Stimulated activated CD4-positive, alpha-beta T cell treated with anti-CD3 and anti-CD28 coated beads, Interleukin-15, amount 100 ng/mL, for 48 hours (primary cell): ENCODE results near the gene LYSMD2.
A peak's percentile ranks its signal among the peaks of the same experiment; 100 is the strongest.

ENCODE experiments used
- DNase-seq, 2 donors: peaks; one replicate each; pipeline ENCODE4 v3.0.0-alpha.2; 2020; ENCODE audit warnings: low read depth in 2 of 2

The LYSMD2 gene

GRCh38 chr15:51720201-51720995, 17.1 kb downstream of the LYSMD2 start:
- DNase-seq: no peak

DNA sequence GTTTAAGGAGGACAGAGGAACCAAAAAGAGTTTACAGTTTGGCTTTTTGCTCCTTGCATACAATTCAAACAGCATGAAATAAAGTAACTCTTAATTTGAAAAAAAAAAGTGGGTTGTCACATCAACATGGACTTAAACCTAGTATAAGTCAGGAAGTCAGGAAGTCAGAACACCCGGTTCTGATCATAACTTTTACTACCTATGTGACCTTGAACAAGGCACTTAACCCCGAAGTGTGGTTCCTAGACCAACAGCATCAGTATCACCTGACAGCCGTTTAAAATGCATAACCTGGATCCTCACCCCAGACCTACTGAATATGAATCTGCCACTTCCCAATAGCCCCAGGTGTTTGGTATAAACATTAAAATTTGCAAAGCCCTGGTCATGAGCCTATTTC, 18.7 kb downstream of the LYSMD2 start:
- DNase-seq: no peak

GRCh38 chr15:51718219-51718618, 19.2 kb downstream of the LYSMD2 start:
- DNase-seq: no peak

- no peak for DNase-seq
These were observed 22.5 kb downstream of the LYSMD2 start for GRCh38 chr15:51714911-51715310.

DNA sequence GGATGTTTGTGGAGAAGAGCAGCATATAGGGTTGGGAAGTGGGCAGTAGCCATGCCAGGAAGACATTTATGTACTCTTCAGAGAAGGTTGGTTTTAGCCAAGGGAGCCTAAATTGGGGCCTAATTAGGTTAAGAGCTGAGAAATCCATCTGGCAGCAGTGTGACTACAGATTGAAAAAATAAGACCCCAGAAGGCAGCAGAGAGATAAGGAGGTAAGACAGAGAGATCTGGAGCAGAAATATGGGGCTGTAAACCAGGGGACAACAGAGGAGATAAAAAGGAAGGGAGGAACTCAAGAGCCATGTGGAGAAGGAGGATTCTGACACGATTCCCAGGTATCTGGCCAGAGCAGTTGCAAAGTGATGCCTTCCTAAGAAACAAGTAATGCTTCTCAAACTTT, 23.3 kb downstream of the LYSMD2 start:
- DNase-seq: no peak

- no peak for DNase-seq
These were observed 28.4 kb downstream of the LYSMD2 start for GRCh38 chr15:51709031-51709430.

- DNase-seq: no peak
These were observed 29.4 kb downstream of the LYSMD2 start for GRCh38 chr15:51708013-51708412.

GRCh38 chr15:51706926-51707608, 30.4 kb downstream of the LYSMD2 start:
- no peak for DNase-seq

DNA sequence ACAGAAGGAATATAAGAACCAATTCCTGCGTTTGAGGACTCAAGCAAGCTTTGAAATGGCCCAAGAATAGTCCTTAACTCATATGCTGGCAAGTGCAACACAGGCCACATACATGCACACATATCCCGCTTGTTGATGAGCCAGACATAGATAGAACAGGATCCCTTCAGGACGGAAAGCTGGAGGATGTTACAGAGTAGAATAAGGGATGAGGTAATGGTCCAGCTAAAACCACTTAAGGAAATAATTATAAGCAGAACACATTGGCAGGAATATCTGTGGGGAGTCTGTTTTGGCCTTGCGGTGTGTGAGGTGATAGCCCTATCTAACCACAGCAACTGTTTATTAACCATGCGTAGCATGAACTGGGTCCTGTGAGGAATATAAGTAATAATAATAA, 31.2 kb downstream of the LYSMD2 start:
- no peak for DNase-seq

- no peak for DNase-seq
These were observed 34.7 kb downstream of the LYSMD2 start for GRCh38 chr15:51702710-51703109.

GRCh38 chr15:51699373-51699772, 38.1 kb downstream of the LYSMD2 start:
- DNase-seq: no peak

DNA sequence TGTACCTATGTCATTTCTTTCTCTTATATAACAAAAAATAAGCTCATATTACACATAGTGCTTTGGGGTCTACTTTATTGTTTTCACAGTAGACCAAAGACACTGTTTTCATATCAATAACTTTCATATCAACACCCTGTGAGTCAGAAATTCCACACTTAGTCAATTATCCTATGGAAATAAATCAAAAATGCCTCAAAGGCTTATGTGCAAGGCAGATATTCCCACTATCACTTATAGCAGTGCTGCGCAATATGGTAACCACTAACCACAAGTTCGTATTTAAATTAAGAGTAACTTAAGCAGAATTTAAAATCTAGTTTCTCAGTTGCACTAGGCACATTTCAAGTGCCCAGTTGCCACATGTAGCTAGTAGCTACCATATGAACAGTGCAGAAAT, 40.3 kb downstream of the LYSMD2 start:
- no peak for DNase-seq

GRCh38 chr15:51696566-51696965, 40.9 kb downstream of the LYSMD2 start:
- no peak for DNase-seq

DNA sequence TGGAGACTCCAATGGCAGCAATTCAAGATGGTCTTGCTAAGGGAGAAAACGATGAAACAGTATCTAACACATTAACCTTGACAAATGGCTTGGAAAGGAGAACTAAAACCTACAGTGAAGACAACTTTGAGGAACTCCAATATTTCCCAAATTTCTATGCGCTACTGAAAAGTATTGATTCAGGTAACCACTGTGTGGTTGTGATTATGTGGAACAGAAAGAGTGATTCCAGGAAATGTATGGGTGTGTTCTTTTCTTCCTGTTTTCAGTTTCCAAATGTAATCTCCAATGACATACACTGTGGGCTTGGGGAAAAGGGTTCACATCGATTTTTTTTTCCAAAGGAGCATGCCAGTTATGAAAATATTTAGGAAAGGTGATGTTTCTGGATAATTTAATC, 45.3 kb downstream of the LYSMD2 start:
- DNase-seq: no peak

DNA sequence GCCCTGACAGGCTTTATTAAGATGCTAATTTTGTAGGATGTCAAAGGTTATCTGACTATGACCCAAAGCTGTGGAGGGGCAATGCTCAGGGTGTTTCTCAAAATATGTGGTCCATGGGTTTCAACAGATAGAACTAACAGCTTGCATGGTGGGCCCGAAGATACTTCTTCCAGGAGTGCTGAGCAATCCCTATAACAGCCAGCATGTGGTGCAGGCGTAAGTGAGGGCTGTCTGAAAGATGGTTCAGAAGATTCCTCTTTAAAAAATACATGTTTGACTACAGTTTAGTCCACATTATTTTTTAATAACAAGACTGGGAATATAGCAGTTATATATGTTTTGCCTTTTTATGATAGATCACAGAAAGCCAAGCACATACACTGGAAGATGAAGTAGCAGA, 48.6 kb downstream of the LYSMD2 start:
- no peak for DNase-seq

DNA sequence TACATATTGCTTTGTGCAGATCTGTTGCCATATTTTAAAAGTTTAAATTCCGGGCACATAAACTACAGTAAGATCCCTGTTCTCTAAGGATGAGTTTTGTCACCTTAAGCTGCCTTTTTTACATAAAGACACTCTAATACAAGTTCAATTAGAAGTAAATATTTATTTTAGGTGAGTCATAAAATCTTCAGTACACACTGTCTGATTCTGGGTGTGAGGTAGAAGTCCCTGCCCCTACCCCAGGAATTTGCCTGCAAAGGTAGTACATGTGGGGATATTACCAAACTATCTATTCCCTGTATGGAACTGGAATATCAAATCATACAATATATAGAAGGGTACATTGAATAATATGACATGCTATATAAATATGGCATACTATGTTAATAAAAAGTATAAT, 49.9 kb downstream of the LYSMD2 start:
- DNase-seq: no peak

DNA sequence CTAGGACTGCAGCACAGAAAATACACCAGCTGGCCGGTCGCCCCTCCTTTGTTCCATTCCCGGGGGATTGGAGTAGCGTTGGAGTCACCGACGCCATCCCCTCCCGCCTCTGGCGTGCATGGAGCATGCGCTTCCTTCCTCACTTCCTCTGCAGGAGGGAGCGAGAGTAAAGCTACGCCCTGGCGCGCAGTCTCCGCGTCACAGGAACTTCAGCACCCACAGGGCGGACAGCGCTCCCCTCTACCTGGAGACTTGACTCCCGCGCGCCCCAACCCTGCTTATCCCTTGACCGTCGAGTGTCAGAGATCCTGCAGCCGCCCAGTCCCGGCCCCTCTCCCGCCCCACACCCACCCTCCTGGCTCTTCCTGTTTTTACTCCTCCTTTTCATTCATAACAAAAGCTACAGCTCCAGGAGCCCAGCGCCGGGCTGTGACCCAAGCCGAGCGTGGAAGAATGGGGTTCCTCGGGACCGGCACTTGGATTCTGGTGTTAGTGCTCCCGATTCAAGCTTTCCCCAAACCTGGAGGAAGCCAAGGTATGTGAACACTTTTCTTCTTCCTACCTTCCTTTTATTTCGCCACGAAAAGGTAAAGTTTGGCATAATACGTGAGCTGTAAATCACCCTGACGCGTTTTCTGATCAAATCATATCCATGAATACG, 56.0 kb downstream of the LYSMD2 start, which contains the start of gene SCG3:
Gene SCG3 (plus strand): TSS at position 201 of the 661 bp plus-strand sequence. CDS start 253 bp downstream, at position 454.
- DNase-seq: peak; percentile 40 to 53

DNA sequence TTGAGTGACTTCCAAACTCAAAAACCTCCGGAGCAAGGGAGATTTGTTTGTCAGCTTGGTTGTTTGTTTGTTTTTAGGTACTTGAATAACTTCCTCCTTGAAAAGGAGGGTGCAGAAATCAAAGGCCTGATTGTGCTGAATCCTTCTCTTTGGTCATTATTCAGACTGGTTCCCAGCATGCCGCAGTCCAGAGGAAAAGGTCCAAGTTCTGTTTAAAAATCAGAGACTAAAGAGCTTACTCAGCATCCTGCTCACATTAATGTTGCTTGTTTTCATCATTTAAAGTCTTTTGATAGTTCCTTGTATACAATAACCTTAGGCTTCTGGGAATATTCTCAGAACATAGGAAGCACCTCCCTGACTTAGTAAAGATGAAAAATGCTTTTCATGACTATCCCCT, 57.1 kb downstream of the LYSMD2 start:
- DNase-seq: no peak

DNA sequence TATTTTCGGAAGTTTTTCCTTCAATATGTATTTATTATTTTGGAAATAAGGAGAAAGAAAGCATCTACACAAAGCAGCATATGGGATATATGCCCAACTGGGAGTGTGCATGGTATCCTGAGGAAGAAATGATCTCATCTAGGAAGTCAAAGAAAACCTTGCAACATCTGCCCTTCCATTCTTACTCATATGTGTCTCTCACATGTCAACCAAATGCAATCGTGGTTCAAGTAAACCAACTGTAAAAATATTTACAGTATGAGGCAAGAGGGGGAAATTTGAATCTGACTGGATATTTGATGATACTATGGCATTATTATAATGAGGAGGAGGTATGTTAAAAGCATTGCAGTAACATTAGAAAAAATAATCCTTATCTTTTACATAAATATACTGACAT, 59.4 kb downstream of the LYSMD2 start:
- DNase-seq: no peak

DNA sequence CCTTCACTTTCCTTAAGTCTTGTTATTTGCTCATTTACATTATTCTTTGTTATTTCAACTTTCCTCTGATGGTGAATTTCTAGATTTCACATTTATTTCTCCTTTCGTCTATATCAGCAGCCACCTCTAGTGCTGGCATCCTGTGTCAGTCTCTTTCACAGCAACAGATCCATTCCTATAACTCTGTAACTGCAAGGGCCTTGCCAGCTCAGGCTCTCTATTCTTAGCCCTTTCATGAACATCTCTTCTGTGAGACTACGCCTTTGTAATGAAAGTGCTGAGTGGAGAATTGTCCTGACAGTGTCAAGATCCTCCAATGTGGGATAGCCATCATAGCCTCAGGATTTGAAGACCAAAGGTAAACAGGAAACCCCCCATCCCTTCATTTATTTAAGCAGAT, 60.0 kb downstream of the LYSMD2 start:
- DNase-seq: no peak

DNA sequence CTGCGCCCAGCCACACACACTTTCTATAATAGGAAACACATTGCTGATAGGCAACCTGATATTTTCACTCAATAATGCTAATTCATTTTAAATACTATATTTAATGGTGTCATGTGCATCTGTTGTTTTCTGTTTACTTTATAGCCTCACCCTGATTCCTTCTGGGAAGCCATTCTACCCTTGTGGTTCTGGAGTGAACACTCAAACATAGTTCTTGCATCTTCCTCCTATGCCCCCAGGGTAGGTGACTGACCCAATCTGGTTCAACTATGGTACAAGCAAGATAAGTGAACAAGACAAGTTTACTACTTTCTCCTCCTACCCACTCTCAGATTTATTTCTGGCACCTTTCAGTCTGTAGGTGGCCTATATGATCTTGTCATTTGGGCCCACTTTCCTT, 60.4 kb downstream of the LYSMD2 start:
- DNase-seq: no peak

- no peak for DNase-seq
These were observed 62.2 kb downstream of the LYSMD2 start for GRCh38 chr15:51675234-51675633.
